Muscle of back (tissue), 11 donors: ENCODE results near the gene NOS1AP. TPM values are rescaled to one million over a fixed set of nuclear protein-coding genes. Genes with fewer than 3 reads are reported as not detected.
A peak's percentile ranks its signal among the peaks of the same experiment; 100 is the strongest.
"Not testable (repeated sequence)": the region's sequence is repeated elsewhere in the genome, so short reads cannot be mapped to it uniquely, and the experiment has no call there.

Experiments used
- DNase-seq, 3 donors: peaks; one replicate each; pipeline versions ENCODE4 v3.0.0 to v3.0.0-alpha.2; 2013
- polyA plus RNA-seq, 10 donors: library from polyadenylated mRNA; unstranded; fragments of 120-200 nt; gene quantifications; one replicate each; pipeline ENCODE4 v1.2.1, GENCODE V29; 2013; ENCODE audit not compliant: insufficient read length in 10 of 10

The NOS1AP gene
- polyA plus RNA-seq, 10 donors: 0.45 to 0.89 (median 0.56) TPM

DNA sequence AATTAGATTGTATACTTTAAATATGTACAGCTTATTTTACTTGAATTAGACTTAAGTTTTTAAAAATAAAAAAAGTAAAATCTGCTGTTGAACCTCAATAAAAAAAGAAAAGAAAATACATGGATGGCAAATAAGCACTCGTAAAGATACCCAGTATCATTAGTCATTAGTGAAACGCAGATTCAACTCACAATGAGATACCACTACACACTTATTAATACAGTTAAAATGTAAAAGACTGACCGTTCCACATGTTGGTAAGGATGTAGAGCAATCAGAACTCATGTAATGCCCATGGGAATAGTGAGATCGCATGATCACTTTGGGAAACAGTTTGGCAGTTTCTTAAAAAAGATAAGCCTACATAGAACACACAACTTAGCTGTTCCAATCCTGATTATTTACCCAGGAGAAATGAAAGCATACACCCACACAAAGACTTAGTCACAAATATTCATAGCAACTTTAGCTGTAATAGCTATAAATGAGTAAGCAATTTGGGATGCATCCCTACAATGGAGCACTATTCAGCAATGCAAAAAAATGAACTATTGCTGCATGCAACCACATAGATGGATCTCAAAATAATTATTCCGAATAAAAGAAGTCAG is 335.2 kb downstream of the NOS1AP start:
- DNase-seq: peak in 1 of 3 donors; percentile 10

DNA sequence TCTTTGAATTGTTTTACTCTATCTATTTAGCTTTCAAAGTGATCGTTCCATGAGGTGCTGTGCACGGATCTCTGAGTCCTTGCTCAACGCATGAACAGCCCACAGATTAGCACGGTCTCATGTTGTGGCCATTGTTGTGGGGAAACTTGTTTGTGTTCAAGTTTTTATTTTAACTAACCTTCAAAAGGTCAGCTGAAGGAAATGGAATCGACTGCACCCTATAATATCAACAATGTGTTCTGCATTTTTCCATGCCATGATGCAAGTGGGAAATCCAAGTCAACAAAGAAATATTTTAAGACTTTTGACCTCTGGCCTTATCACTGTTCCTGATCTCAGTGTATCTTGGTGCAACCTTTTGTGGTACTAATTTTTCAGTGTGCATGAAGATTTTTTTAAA is 336.3 kb downstream of the NOS1AP start:
- DNase-seq: no peak

DNA sequence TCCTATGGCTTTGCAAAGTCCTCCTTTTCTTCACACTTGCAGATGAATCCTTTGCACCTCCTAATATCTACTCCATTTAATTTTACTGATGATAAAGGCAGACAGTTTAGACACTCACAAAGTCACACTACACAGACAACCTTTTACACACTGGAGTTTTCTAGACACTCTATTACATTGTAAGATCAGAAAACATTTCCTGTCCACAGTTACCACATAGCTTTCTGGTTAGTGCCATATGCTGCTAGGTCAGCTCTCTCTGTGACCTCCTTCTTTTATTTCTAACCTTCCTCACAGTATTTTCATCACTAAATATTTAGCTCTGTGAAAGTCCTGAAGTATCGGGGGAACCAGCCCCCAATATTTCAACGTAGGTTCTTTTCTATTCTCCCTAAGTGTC is 337.3 kb downstream of the NOS1AP start:
- DNase-seq: no peak

DNA sequence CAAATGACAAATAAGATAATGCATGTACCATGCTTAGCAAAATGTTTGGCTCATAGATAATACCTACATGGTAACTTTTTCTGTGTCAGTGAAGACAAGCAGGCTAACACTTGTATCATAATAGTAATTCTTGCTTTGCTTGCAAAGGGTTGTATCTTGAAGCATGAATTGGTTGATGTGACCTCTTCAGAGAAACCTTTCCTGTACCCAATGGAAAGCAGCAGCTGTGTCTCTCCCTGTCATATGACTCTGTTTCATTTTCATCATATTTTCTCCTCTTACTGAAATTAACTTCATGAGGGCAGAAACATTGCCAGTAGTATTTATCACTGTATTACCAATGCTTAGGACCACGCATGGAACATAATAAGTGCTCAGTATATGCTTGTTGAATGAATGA is 338.0 kb downstream of the NOS1AP start:
- no peak for DNase-seq

DNA sequence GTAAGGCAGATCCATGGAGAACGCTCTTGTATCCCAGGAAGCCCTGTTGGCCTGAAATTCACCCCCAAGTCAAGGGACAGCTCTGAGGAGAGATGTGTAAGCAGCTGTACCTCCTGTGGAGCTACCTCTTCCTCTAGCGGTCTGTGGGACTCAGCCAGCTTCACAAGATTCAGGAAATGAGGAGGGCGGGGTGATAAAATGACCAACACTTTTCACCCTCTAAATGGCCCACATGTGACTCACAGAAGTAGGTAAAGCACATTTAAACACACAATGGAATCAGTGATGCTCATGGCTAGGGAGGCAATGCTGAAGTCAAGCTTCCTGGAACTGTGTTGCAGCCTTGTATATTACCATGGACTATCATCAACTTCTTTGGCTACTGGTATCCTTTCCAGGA is 342.5 kb downstream of the NOS1AP start, which contains the start of gene SH2D1B:
Gene SH2D1B (minus strand): TSS at position 135 of the 400 bp plus-strand sequence. CDS start 120 bp downstream, at position 15.
- no peak for DNase-seq

DNA sequence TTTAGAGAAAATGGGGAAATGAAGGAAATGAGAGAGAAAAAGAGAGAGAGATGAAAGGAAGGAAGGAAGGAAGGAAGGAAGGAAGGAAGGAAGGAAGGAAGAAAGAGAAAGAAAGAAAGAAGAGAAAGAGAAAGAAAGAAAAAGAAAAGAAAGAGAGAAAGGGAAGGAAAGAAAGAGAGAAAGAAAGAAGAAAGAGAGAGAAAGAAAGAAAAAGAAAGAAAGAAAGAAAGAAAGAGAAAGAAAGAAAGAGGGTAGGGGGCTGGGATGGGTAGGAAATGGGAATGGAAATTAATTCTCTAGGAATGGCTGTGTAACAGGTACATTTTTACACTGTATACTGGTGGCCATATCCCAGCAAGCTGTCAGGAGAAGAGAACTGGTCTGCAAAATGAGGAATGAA is 346.7 kb downstream of the NOS1AP start:
- no peak for DNase-seq

DNA sequence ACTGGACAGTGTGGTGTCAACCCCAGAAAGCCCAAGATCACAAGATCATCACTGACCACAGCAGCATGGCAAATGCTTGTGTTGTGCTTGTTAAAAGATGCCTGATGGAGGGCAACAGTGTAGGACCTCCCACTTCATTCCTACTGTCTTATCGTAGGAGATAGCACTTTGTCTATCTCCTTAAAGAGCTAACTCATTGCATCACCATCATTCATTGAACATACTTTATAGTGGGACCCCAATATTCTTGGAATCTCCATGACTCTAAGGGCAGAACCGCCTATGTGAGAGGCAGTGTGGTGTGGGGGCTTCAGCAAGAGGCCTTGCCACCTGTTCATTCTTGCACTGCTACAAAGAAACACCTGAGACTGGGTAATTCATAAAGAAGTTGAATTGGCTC is 347.4 kb downstream of the NOS1AP start:
- DNase-seq: no peak

DNA sequence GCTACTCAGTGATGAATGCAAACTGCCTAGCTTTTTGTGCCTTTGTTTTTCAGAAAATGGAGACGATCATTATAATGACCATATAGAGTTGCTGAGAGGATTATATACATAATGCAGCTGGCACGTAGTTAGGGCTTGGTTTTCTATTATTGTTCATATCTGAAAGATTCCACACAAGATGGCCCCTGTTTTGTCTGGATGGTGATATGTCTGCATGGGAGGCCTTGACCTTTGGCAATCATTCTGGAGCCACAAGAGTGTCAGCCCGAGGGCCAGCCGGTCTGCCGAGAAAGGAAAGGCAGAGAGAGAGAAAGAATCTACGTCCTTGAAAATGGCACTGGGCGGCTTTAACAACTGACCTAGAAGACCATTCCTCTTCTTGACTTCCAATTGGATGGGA is 348.2 kb downstream of the NOS1AP start:
- no peak for DNase-seq

DNA sequence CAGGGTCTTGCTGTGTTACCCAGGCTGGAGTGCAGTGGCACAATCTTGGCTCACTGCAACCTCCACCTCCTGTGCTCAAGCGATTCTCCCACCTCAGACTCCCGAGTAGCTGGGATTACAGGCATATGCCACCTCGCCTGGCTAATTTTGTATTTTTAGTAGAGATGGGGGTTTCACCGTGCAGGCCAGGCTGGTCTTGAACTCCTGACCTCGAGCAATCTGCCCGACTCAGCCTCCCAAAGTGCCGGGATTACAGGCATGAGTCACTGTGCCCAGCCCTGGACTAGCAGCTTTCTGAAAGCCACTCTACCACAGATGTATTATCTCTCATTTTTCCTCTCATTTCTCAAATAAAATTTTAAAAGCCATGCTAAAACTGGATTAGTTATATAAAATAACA is 349.1 kb downstream of the NOS1AP start:
- DNase-seq: not testable (repeated sequence)

DNA sequence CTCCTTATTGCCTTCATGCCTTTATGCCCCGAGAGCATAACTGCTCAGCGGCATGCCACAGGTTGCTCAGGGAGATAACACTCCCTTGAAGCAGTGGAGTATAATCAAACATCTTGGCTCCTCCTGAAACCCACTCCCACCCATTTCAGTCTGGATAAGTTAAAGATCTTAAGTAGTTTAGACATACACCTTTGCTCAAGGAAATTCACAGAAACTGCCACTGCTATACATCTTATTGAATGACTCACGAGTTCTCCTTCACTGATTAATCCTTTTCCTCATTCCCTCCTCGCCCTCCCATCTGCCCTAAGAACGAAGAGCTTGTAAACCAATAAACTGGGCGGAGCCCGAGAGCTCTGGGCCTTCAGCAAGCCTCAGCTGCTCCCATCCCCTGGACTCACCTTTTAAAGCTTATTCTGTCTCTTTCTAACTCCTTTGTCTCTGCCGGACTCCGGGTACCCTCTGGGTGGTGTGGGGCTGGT is 350.0 kb downstream of the NOS1AP start:
- not testable (repeated sequence) for DNase-seq

Other genes starting within 250 kb of the NOS1AP start
- 100 to 1,000 TPM in 8 of 10 donors, 10 to 100 TPM in 2; 66.5 to 153 (median 108) TPM for gene OLFML2B, start 45.8 kb upstream of the NOS1AP start, polyA plus RNA-seq